ENCODE data around the gene ATP11A.

ATP11A gene

GRCh38 chr13:112885782-112886268 is 196.0 kb downstream of the ATP11A start:
- no peak for DNase-seq

GRCh38 chr13:112887151-112887550 is 197.3 kb downstream of the ATP11A start:
- no peak for DNase-seq

GRCh38 chr13:112887557-112887991 is 197.7 kb downstream of the ATP11A start:
- no peak for DNase-seq

- DNase-seq, result no peak
Measured at GRCh38 chr13:112888238-112889111, 198.6 kb downstream of the ATP11A start.

DNA sequence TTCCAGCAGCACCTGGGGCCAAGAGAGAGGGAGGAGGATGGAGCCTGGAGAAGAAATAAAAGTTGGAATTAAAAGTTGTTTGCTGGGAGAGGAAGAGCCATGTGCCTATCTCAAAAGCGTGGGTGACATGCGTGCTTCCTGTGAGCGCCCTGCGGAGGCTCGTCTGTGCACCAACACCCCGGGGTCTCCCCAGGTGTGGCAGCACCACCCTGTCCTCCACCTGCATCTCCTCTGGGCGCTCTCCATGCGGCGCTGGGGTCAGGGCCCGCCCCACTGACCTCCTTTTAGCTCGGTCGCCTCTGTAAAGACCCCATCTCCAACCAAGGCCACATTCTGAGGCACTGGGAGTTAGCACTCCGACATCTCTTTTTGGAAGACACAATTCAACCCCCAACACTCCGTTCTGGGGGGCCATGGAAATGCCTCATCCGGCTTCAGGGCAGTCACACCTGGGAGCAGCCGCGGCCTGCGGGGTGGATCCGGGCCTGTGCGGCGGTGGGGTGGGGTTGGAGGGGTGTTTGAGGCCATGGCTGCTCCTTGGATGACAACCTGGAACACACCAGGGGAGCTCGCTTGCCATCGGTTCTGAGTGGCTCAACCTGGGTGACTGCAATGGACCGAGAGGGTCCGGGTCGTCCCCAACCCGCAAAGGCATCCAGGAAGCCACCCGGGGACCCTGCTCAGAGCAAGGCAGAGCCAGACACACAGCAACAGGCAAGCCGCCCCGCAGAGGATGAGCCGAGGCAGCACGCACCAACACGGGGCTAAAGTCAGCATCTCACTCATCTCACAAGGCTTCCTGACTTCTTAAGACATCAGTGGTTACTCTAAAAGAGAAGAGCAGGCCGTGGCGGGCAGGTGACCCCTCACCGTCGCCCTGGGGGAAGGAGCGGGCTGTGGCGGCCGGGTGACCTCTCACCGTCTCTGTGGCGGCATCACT is 199.8 kb downstream of the ATP11A start:
- DNase-seq, result no peak

DNA sequence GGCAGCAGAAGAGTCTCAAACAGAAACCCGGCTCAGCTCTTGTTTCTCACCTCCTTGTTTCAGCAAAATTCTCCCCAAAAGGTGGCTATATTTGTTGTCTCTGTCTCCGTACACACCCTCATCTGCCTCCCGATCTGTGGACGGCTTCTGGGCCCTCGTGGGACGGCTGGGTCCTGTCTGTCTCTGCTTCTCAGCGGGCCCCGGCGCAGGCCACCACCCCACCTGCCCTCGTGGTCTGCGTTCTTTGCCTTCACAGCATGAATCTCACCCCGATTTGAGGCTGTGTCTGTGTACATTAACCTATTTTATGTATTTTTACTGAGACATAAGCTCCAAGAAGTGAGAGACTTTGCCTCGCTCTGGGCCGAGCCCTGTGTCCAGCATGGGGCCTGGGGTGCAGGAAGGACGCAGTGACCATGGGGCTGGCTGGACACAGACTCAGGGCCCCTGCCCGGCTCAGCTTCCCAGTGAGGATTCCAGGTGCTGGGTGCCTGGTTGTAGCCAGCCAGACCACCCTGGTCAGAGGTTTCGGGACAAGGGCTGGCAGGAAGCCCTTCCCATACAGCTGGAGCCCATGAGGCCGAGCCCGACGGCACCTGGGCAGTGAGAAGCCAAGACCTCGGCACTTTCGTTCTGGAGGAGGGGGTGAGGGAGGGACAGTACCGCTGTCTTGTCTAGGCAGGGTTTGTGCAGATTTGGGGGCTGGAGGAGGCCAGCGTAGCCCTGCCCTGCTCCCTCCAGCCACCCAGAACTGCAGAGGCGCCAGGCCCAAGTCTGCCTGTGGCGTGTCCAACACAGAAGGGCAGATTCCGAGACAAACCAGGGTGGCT is 200.7 kb downstream of the ATP11A start:
- no peak for DNase-seq

DNA sequence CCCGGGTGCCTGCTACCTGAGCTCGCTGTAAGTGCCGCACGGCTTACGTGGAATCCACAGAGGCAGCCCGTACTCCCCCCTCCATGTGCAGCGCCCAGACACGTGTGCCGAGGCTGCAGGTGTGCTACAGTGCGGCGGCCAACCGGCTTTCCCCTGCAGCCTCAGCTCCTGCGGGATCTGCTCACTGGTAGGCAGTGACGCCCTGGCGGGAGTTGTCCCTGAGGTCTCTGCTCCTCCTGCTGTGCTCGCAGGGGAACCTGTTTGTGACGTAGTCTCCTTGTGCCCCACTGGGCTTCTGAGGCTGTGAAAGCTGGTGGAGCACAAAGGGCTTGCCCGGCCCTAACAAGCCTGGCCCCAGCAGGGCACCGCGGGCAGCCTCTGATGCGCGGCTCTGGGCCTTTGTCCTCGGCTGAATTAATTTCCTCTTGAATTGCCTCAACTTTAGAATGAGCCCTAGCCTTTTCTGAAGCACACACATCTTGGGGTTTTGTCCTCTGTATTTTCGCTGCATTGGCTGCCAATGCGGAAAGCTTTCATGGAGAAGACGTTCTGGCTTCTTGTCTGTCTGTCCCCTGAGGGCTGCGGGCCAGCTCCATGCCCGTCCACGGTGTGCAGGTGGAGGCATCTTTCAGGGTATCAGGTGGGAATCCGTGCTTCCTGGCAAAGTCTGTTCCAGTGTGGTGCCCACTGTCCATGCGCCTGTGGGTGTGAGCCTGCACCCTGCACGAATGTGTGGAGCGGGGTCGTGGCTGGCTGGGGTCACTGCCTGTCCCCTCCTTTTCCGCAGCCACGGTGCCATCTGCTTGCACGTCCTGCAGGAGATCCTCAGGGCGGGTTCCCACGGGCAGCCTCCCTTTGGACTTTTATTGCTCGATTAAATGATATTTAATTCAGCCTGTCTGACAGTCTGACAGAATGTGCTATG is 201.9 kb downstream of the ATP11A start:
- no peak for DNase-seq

- DNase-seq, result no peak
Measured at GRCh38 chr13:112892426-112893206, 202.8 kb downstream of the ATP11A start.

GRCh38 chr13:112893207-112893569 is 203.3 kb downstream of the ATP11A start:
- no peak for DNase-seq

DNA sequence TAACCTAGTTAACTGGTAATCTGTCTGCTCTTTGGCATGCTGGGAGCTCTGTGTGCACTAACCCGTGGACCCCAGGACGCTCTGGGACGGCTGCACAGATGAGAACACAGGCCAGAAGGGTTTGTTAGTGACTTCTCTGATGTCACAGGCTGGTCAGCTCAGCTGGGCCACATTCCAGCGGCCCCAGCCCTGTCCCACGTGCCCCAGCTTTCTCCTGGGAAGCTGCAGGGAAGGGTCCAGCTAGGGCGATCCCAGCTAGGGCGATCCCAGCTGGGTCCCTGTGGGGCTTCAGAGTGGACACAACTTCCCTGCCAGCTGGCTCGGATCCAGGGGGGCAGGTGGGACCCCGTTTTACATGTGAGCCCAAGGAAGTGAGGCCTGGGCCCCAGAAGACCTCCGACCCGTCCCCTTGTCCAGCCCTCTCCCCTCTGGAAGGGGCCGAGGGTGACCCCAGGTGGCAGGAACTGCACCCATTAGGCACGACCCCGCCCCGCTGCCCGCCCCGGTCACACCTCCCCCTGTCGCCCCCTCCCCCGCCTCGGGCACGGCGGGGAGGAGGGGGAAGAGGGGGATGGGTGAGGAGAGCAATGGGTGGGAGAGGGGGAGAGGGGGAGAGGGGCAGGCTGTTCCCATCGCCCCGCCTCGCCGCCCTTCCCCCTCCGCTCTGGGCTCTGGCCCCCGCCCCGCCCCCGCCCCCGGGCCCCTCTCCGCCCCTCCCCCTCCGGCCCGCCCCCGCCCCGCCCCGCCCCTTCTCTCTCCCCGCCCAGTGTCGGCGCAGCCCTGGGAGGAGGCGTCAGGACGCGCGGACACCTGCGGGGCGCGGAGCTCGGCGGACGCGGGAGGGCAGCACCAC is 204.0 kb downstream of the ATP11A start:
- no peak for DNase-seq

DNA sequence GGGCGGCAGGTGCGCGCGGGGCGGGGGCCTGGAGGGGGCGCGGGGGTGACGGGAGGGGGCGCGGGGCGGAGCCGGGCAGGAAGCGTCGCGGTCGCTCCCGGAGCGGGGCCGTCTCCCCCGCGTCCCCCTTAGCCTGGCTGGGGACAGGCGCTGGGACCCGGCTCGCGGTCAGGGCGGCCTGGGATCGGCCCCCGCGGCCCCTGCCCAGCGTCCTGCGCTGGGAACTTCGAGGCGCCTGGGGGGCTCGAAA is 204.5 kb downstream of the ATP11A start:
- no peak for DNase-seq

GRCh38 chr13:112894673-112895481 is 205.0 kb downstream of the ATP11A start:
- no peak for DNase-seq

DNA sequence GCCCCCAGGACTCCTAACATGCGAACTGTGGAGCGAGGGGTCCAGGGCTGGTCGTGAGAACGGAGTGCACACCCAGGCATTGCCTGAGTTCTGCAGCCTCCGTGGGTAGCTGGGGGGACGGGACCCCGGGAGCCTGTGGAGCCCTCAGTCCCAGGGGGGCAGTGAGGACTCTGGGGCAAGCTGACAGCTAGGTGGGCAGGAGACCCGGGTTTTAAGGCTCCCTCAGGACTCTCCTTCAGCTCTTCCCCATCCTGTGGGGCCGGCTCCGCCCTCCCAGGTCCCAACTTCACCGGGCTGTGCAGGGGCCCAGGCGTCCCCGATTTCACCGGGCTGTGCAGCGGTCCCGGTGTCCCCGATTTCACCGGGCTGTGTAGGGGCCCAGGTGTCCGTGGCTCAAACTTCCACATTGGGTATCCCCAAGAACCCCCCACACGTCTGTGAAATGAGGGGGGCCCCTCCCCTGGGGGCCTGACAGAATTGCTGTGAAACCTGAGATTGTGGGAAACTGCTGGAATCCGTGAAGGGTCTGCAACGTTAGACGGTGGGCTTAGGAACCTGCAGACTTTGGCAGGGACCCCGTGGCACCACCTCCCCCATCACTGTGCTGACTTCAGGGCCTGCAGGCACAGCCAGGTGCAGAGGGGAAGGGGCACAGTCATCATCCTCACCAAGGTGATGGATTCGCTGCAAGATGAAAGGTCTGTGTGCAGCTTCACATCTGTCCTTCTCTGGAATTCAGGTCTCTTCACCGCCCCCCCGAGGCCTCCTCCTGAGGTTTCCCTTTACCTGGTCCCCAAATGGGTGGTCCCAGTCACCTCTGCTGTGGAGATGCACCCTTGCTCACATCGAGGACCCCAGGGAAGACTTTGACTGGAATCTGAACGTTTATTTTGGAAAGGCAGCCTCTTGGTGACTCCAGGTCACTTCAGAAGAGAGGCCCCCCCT is 206.0 kb downstream of the ATP11A start:
- DNase-seq, result no peak

DNA sequence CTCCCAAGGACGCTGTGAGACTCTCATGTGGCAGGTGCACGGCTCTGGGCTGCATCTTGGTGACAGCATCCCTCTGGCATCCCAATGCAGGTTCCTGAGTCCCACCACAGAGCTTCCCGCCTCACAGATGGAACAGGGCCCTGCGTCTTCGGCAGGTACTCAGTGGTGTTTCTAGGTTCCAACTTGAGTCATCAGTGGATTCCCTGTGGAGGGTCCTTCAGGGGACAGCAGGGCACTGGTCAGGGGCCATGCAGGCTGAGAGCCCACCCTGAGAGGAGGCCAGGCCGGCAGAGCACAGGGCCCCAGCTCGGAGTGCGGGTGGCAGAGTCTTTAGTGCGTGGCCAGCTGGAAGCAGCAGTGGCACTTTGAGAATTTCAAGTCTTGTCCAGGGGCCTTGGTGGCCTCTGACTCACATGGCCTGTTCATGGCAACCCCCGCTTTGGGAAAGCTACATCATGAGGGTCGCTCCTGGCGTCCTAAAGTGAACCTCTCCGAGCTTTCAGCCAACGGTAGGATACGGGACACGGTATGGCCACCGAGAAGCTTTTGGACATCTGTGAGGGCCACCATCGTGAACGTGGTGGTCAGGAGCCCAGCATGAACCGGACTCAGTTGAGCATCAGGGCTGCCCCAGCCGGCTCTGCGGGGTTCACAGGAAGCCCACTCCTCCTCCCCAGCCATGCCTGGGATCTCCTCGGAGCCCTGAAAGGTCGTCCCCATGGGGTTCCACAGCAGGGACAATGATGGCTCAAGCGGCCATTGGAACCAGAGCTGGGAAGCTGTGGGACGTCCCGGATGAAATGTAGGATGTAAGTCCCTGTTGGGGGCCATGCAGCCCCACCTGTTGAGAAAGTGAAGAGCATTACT is 207.1 kb downstream of the ATP11A start:
- DNase-seq, result no peak

GRCh38 chr13:112897603-112897955 is 207.7 kb downstream of the ATP11A start:
- no peak for DNase-seq

DNA sequence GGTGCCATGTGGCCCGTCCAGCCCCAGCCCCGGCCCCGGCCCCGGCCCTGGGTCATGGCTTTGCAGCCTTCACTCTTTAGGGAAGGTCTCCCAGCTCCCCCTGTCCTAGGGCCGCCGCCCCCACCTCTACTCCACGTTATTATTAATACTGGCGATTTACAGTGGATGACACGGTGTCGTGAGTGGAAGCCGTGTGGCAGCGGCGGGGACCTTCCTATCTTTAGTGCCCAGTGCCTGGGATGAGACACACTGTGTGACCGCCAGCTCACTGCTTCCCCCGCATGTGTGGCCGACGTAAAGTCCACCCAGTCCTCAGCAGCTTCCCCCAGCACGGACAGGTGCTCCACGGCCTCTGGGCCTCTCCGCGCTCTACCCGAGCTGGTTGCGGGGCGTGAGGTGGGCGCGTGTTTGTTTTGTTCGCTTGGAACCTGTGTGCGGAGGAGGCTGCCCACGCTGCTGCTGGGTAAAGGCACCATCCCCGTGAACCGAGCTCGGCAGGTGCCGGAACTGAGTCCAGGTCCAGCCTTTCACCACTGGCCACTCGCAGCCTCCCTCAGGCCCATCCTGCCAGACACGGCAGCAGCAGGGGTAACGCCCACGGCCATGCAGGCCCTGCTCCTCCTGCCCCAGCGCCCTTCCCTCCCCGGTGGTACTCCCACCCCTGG is 208.2 kb downstream of the ATP11A start:
- DNase-seq, result no peak
